SU-DHL-6 (cell line): ENCODE data around the gene MYO18A.

Source experiments
- H2AFZ ChIP-seq: fragments of 200-600 bp; sonication (generic); 2 replicates; pipeline ENCODE4 v1.6.1; 2014; ENCODE audit warnings: low read depth, mild to moderate bottlenecking, moderate library complexity, mixed read lengths, antibody characterized with exemption, low read length; ENCODE audit not compliant: severe bottlenecking
- H3F3A ChIP-seq: fragments of 200-600 bp; shearing (Covaris generic); 2 replicates; pipeline ENCODE4 v1.6.0; 2016; ENCODE audit warnings: antibody characterized with exemption, mild to moderate bottlenecking; ENCODE audit not compliant: insufficient read depth
- H3K27ac ChIP-seq: fragments of 200-600 bp; sonication (generic); 2 replicates; pipeline ENCODE4 v1.5.1; 2016; ENCODE audit warnings: low read depth, mild to moderate bottlenecking, low read length, moderate library complexity, mixed read lengths
- H3K27me3 ChIP-seq: fragments of 200-600 bp; sonication (generic), shearing (Covaris generic); 2 replicates; pipeline ENCODE4 v1.6.0; 2014; ENCODE audit warnings: mild to moderate bottlenecking, low read length
- H3K36me3 ChIP-seq: fragments of 200-600 bp; sonication (generic); 2 replicates; pipeline ENCODE4 v1.6.1; 2014; ENCODE audit warnings: mild to moderate bottlenecking, low read length, mixed read lengths
- H3K4me2 ChIP-seq: fragments of 300-600, 200-600 bp; shearing (Covaris generic), sonication (generic); 2 replicates; pipeline ENCODE4 v1.6.0; 2014; ENCODE audit warnings: low read length, low read depth, mild to moderate bottlenecking; ENCODE audit not compliant: poor library complexity, severe bottlenecking
- H3K4me3 ChIP-seq: fragments of 200-600 bp; sonication (generic); 2 replicates; pipeline ENCODE4 v1.5.1; 2014; ENCODE audit warnings: antibody characterized with exemption, low read length, mild to moderate bottlenecking, mixed read lengths; ENCODE audit not compliant: insufficient read depth, poor library complexity, severe bottlenecking
- H3K79me2 ChIP-seq: fragments of 200-600 bp; sonication (generic); 2 replicates; pipeline ENCODE4 v1.6.1; 2014; ENCODE audit warnings: mild to moderate bottlenecking, low read length, moderate library complexity; ENCODE audit not compliant: insufficient read depth
- H3K9ac ChIP-seq: fragments of 200-600 bp; sonication (generic); 2 replicates; pipeline ENCODE4 v1.7.0; 2014; ENCODE audit warnings: mild to moderate bottlenecking, low read length
- H3K9me2 ChIP-seq: fragments of 200-600 bp; sonication (generic); replicated peaks from 2 replicates; pipeline ENCODE4 v1.6.1; 2014; ENCODE audit warnings: low read length; ENCODE audit not compliant: insufficient read depth
- H3K9me3 ChIP-seq: fragments of 200-600 bp; sonication (generic); 2 replicates; pipeline ENCODE4 v1.6.1; 2014; ENCODE audit warnings: low read length, mixed read lengths; ENCODE audit not compliant: insufficient read depth
- H4K20me1 ChIP-seq: fragments of 200-600 bp; sonication (generic); 2 replicates; pipeline ENCODE4 v1.6.1; 2014; ENCODE audit warnings: low read depth, mild to moderate bottlenecking, antibody characterized with exemption, low read length, moderate library complexity, mixed read lengths
- CTCF ChIP-seq: fragments of 200-600 bp; sonication (generic); IDR thresholded peaks from one replicate; pipeline ENCODE4 v1.5.1; 2017; ENCODE audit warnings: antibody characterized with exemption, mild to moderate bottlenecking, low read length, moderate library complexity; ENCODE audit not compliant: insufficient read depth, poor library complexity, severe bottlenecking
- EZH2phosphoT487 ChIP-seq: fragments of 200-600 bp; sonication (generic), shearing (Covaris generic); conservative IDR thresholded peaks from 2 replicates; pipeline ENCODE4 v1.6.1; 2018; ENCODE audit warnings: mild to moderate bottlenecking, antibody characterized with exemption, low read length, moderate library complexity, mixed read lengths

Gene MYO18A

GRCh38 chr17:29150161-29150560 lies 30.0 kb downstream of the MYO18A start:
- no peaks in the 10 kb centered on the region for H4K20me1 ChIP-seq
- no peak overlapping the region for H3K4me2 ChIP-seq
- H3K36me3 ChIP-seq, result no peaks in the 10 kb centered on the region
- TF ChIP-seq EZH2phosphoT487, result no peak
- no peak for TF ChIP-seq CTCF
- H3K27me3 ChIP-seq, result no peaks in the 10 kb centered on the region
- no peak overlapping the region for H3K27ac ChIP-seq
- H3F3A ChIP-seq, result peaks cover 5% of the 10 kb centered on the region; the same call in 1 of the 2 replicates
- H2AFZ ChIP-seq, result no peak overlapping the region
- no peaks in the 10 kb centered on the region for H3K9me2 ChIP-seq
- H3K9me3 ChIP-seq, result no peaks in the 10 kb centered on the region
- no peak overlapping the region for H3K9ac ChIP-seq
- H3K4me3 ChIP-seq, result no peak overlapping the region
- no peaks in the 10 kb centered on the region for H3K79me2 ChIP-seq

- TF ChIP-seq EZH2phosphoT487, result no peak
- no peak for TF ChIP-seq CTCF
- peak overlapping the region; percentile 38 for H3K4me3 ChIP-seq
- H3K27me3 ChIP-seq, result no peaks in the 10 kb centered on the region
- H3K36me3 ChIP-seq, result no peaks in the 10 kb centered on the region
- H3K9ac ChIP-seq, result peak overlapping the region; percentile 57; the same call in 1 of the 2 replicates
- H4K20me1 ChIP-seq, result no peaks in the 10 kb centered on the region
- H3K4me2 ChIP-seq, result peak overlapping the region; percentile 73
- H2AFZ ChIP-seq, result peak overlapping the region; percentile 21
- H3F3A ChIP-seq, result peaks cover 5% of the 10 kb centered on the region; the same call in 1 of the 2 replicates
- H3K9me2 ChIP-seq, result no peaks in the 10 kb centered on the region
- no peak overlapping the region for H3K27ac ChIP-seq
- no peaks in the 10 kb centered on the region for H3K9me3 ChIP-seq
- no peaks in the 10 kb centered on the region for H3K79me2 ChIP-seq
Measured at GRCh38 chr17:29149431-29150064, 30.6 kb downstream of the MYO18A start.

GRCh38 chr17:29148790-29149430 lies 31.3 kb downstream of the MYO18A start:
- Histone ChIP-seq H3K36me3 (no peaks in the 10 kb centered on the region), H2AFZ (peak overlapping the region; percentile 97), H3K9me3 (no peaks in the 10 kb centered on the region), H3K4me2 (peak overlapping the region; percentile 73), H3F3A (peaks cover 5% of the 10 kb centered on the region; the same call in 1 of the 2 replicates), H4K20me1 (no peaks in the 10 kb centered on the region), H3K4me3 (peak overlapping the region; percentile 38), H3K79me2 (no peaks in the 10 kb centered on the region), H3K27me3 (no peaks in the 10 kb centered on the region), H3K27ac (no peak overlapping the region), H3K9ac (peak overlapping the region; percentile 57), H3K9me2 (no peaks in the 10 kb centered on the region)
- TF ChIP-seq CTCF (peak; percentile 78), EZH2phosphoT487 (no peak)
